Neural progenitor cell (in vitro differentiated cells): ENCODE measurements around the gene GMDS.

Source experiments
- CTCF ChIP-seq: fragments of 200-600 bp; sonication (generic); IDR thresholded peaks from 2 replicates; pipeline ENCODE4 v1.5.1; 2017; ENCODE audit warnings: antibody characterized with exemption, mild to moderate bottlenecking
- EZH2 ChIP-seq: fragments of 200-600 bp; sonication (generic); IDR thresholded peaks from 2 replicates; pipeline ENCODE4 v1.6.1; 2017; ENCODE audit warnings: antibody characterized with exemption, mild to moderate bottlenecking, moderate library complexity

- no peak for TF ChIP-seq CTCF
- TF ChIP-seq EZH2 = no peak
Observed at GRCh38 chr6:1896897-1897296, 348.5 kb downstream of the GMDS start.
